ENCODE results near the gene BMPR1A.

BMPR1A gene

DNA sequence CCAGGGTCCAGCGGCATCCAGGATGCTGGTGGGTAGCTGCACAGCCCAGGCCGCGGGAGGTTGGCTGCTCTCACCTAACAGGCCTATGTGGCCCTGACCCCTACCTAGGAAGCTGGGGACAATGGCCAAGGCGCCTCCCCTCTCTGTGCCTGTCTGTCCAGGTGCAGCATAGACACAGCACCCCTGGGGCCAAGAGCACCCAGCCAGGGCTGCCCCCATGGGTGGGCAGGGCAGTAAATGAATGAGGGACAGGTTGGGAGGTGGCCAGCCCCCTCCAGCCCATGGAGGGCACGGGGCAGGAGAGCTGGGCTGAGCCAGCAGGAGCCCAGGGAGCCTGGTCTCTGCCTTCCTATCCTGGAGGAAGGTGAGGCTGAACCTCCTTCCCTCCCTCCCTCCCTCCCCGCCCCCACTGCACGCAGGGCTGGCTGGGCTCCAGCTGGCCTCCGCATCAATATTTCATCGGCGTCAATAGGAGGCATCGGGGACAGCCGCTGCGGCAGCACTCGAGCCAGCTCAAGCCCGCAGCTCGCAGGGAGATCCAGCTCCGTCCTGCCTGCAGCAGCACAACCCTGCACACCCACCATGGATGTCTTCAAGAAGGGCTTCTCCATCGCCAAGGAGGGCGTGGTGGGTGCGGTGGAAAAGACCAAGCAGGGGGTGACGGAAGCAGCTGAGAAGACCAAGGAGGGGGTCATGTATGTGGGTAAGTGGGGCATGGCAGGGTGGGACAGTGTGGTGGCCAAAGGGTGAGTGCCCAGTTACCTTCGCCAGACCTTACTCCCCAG is 201.9 kb downstream of the BMPR1A start, which contains the start of gene SNCG:
SNCG (plus strand) TSS at position 484 of the 785 bp plus-strand sequence; CDS start at position 583, 99 bp downstream.
- TF ChIP-seq, protein P1, sequence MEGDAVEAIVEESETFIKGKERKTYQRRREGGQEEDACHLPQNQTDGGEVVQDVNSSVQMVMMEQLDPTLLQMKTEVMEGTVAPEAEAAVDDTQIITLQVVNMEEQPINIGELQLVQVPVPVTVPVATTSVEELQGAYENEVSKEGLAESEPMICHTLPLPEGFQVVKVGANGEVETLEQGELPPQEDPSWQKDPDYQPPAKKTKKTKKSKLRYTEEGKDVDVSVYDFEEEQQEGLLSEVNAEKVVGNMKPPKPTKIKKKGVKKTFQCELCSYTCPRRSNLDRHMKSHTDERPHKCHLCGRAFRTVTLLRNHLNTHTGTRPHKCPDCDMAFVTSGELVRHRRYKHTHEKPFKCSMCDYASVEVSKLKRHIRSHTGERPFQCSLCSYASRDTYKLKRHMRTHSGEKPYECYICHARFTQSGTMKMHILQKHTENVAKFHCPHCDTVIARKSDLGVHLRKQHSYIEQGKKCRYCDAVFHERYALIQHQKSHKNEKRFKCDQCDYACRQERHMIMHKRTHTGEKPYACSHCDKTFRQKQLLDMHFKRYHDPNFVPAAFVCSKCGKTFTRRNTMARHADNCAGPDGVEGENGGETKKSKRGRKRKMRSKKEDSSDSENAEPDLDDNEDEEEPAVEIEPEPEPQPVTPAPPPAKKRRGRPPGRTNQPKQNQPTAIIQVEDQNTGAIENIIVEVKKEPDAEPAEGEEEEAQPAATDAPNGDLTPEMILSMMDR (IDR thresholded peaks at IDR 0.05; ENCODE audit: low read depth, low read length): no peak

DNA sequence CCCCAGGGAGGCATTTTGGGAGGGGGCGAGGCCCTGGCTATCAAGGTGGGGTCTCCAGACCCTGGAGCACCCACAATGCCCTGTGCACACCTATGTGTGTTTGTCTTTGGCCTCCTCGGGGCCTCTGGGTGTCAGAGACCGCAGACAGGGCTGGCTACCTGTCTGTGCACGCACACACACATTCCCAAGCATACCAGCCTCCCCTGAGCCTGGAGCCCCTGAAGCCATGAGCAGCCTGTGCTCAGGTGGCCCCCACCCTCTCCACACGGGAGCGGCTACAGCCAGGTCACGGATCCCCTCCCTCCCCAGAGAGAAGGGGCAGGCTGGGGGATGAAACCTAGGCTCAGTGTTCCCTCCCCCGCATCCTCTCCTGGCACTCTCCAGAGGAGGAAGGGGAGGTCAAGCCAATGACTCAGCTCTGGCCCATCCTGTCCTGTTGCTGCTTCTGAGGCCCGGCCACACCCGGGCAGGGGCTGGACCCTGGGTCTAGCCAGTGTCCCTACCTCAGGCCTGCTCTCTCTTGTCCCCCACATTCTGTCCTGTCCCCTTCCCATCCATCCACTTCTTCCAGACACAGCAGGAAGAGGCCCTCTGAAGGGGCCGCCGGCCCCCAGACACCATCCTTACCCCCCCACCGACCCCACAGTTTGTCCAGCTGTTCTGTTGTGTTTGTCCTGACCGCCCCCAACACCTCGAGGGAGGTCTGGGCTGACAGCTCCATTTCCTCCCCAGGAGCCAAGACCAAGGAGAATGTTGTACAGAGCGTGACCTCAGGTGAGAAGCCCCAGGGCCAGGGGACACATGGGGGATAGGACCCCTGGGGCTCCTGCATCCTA is 202.7 kb downstream of the BMPR1A start:
- TF ChIP-seq, protein P1 (IDR thresholded peaks at IDR 0.05; ENCODE audit: low read depth, low read length): no peak
- no peak for DNase-seq (ENCODE audit: extremely low read depth, low read depth)

More for the DNA sequence above, 201.9 kb downstream of the BMPR1A start, which contains the start of gene SNCG:
- no peak for DNase-seq (ENCODE audit: extremely low read depth, low read depth)

DNA sequence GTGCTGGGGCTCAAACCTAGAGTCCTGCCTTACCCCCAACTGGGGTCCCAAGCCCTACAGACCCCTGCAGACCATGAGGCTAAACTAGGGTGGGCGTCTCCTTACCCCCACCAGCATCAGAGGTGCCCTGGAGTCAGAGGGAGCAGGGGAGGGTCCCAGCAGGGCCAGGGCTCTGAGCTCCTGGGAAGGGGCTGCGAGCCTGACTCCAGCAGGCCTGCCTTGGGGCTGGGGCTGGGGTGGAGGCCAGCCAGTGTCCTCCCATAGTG is 203.3 kb downstream of the BMPR1A start:
- TF ChIP-seq, protein P1 (IDR thresholded peaks at IDR 0.05; ENCODE audit: low read depth, low read length): no peak
- no peak for DNase-seq (ENCODE audit: extremely low read depth, low read depth)

DNA sequence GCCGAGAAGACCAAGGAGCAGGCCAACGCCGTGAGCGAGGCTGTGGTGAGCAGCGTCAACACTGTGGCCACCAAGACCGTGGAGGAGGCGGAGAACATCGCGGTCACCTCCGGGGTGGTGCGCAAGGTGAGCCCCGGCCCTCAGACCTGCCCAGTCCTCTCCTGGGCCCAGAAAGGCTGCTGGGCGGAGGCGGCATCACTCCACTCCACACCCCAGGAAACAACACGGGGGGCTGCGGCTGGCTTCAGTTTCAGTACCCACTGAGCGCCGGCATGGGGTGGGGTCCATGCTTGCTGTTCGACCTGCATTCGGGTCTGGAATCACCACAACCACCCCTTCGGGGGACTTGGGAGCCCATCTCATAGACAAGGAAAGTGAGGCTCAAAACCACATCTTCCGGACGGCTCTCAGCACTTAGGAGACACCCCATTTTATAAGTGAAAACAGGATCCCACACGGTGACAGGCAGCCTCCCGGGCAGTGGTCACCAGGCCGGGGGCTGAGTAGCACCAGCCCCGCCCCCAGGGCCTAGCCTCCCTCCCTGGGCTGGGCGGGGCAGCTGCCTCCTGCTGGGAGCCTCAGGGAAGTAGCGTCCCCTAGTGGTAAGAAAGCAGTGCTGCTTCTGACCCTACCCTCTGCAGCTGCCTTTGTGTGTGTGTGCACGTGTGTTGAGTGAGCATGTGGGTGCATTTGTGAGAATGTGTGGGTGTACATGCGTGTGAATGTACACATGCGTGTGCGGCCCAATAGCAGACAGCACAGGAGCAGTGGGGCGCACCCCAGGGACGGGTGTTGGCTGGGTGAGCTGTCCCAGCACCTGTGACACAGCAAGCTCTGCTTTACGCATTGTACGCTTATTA is 203.8 kb downstream of the BMPR1A start:
- DNase-seq (ENCODE audit: extremely low read depth, low read depth): no peak
- TF ChIP-seq, protein P1 (IDR thresholded peaks at IDR 0.05; ENCODE audit: low read depth, low read length): peak; percentile 98

DNA sequence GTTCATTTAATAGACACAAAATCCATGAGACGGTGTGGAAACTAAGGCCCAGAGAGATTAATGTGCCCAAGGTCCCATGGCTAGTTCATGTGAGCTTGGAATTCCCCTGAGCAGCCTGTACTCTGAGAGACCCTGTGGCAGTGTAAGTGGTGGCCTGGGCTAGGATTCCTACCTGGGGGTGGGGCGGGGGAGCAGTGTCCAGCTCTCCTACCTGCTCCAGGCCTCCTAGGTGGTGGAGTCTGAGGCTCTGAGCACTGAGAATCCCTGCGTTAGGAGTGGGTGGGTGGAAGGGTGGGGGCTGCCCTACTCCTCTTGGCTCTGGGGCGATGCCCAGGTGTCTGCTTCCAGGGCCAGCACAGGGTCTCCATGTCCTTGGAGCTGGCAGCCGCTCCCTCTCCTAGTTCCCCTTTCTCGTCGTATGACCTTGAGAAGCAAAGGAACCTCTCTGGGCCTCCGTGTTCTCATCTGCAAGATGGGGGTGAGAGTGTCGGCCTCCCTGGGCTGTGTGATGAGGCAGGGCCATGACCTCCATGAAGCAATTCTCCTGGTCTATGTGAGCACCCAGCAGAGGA is 204.5 kb downstream of the BMPR1A start:
- TF ChIP-seq, protein P1 (IDR thresholded peaks at IDR 0.05; ENCODE audit: low read depth, low read length): no peak
- no peak for DNase-seq (ENCODE audit: extremely low read depth, low read depth)

DNA sequence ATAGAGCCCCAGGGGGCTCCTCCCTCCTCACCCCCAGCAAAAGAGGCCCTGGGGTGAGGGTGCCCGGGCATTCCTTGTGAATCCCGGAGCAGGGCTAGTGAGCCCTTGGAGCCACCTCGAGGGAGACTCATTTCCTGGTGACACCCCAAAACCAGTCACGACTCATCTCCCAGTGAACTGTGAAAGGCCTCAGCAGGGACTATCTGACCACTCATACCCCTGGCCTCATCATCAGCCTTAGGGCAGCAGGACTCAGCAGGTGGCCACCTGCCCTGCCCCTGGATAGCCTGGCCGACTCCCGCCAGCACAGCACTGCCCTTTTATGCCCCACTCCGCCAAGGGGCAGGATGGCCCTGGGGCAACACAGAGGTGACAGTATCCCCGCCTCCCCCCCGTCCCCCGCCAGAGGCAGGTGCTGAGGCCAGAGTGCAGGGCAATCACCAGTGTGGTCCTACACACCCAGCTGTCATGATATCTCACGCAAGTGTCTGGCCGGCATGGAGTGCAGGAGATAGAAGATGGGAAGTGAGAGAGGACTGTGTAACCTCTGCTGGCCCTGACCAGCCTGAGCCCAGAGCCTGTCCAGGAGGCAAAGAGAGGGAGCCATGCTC is 205.2 kb downstream of the BMPR1A start:
- DNase-seq (ENCODE audit: extremely low read depth, low read depth): no peak
- TF ChIP-seq, protein P1 (IDR thresholded peaks at IDR 0.05; ENCODE audit: low read depth, low read length): no peak
